ENCODE data around the gene CCDC51. TPM values are rescaled to one million over a fixed set of nuclear protein-coding genes. Genes with fewer than 3 reads are reported as not detected.
"Not testable (repeated sequence)": the region's sequence is repeated elsewhere in the genome, so short reads cannot be mapped to it uniquely, and the experiment has no call there.

CCDC51 gene
- total RNA-seq, 4 donors from 2014 or later: 23.4 to 33.3 (median 29.2) TPM

DNA sequence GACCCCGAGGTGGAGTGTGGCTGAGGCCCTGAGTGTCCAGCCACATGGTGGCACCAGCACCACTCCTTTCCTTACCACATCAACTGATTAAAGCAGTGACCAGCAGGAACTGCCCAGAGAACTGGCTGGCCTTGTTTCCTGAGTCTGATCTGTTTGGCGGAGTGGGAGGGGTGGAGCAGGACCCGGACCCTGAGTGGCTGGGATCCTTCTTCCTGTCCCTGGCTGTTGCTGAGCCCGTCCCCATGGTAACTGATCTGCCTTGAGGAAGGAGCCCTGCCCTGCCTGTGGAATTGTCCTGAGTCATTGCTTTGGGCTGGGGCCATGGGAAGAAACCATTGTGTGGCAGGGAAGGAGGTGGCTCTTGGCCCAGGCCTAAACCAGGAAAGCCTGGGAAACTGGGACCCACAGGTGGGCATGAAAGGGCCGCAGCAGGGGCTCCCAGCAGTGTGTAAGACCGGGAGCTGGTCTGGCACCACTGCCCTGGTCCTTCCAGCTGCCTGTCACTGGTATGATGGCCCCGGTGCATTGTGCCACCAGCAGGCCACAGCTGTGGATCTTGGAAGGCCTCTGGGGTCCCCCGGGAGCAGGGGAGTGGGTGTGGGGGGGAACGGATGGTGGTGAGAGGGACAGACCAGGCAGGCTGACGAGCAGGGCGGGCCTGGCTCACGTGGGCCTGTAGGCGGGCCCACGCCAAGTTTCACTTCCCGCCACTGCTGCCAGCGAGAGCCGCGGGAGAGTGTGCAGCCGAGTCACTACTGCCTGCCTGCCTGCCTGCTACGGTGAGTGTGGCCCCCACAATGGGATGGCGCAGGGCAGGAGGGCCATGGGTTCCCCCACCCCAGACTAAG lies 25.8 kb upstream of the CCDC51 start:
- Histone ChIP-seq H3K36me3 (peaks cover 0 to 72% (median 6%) of the 10 kb centered on the region in 3 donors), H3K27me3 (no peaks in the 10 kb centered on the region), H3K4me3 (peak overlapping the region; percentile 45 to 61 (median 53)), H3K4me1 (peaks cover 0 to 55% (median 48%) of the 10 kb centered on the region in 4 donors), H3K27ac (peak overlapping the region; percentile 98 to 99 (median 98)), H3K9me3 (no peaks in the 10 kb centered on the region)
- DNase-seq (ENCODE audit: low spot score in 2 of 2): peak; percentile 97 to 99
- 0 to 3% methylated on average over 7 to 12 of the region's 21 CpGs for WGBS, 2 donors
- peak; percentile 60 to 94 for TF ChIP-seq EP300 (IDR thresholded peaks at IDR 0.05)
- TF ChIP-seq, protein P1, sequence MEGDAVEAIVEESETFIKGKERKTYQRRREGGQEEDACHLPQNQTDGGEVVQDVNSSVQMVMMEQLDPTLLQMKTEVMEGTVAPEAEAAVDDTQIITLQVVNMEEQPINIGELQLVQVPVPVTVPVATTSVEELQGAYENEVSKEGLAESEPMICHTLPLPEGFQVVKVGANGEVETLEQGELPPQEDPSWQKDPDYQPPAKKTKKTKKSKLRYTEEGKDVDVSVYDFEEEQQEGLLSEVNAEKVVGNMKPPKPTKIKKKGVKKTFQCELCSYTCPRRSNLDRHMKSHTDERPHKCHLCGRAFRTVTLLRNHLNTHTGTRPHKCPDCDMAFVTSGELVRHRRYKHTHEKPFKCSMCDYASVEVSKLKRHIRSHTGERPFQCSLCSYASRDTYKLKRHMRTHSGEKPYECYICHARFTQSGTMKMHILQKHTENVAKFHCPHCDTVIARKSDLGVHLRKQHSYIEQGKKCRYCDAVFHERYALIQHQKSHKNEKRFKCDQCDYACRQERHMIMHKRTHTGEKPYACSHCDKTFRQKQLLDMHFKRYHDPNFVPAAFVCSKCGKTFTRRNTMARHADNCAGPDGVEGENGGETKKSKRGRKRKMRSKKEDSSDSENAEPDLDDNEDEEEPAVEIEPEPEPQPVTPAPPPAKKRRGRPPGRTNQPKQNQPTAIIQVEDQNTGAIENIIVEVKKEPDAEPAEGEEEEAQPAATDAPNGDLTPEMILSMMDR (IDR thresholded peaks at IDR 0.05): peak in 4 of 5 experiments; percentile 60 to 97 (median 90)
- TF ChIP-seq POLR2A (IDR thresholded peaks at IDR 0.05): peak; percentile 85 to 91

DNA sequence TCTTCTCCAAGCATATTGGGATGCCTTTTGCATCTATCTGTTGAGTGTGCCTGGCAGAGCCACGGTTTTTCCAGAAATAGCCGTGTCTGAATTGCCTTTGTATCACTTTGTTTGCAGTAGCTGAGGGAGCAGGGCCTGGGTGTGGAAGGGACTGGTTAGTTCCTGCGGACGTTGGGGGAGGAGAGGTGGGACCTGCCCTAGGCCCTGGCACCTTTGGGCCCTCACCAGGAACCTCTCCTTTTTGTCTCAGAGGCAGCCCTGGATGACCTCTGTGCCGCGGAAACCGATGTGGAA lies 25.3 kb upstream of the CCDC51 start:
- no peak for DNase-seq (ENCODE audit: low spot score in 2 of 2)
- Histone ChIP-seq H3K27ac (peak overlapping the region; percentile 98 to 99 (median 98)), H3K4me1 (peaks cover 0 to 49% (median 43%) of the 10 kb centered on the region in 4 donors), H3K36me3 (peaks cover 0 to 74% (median 6%) of the 10 kb centered on the region in 3 donors), H3K9me3 (no peaks in the 10 kb centered on the region), H3K27me3 (no peaks in the 10 kb centered on the region), H3K4me3 (no peak overlapping the region)
- 0 to 21% methylated on average over 2 to 7 of the region's 7 CpGs for WGBS, 2 donors
- no peak for TF ChIP-seq POLR2A (IDR thresholded peaks at IDR 0.05)
- TF ChIP-seq, protein P1 (IDR thresholded peaks at IDR 0.05): peak in 1 of 5 experiments; percentile 84
- TF ChIP-seq EP300 (IDR thresholded peaks at IDR 0.05): no peak

DNA sequence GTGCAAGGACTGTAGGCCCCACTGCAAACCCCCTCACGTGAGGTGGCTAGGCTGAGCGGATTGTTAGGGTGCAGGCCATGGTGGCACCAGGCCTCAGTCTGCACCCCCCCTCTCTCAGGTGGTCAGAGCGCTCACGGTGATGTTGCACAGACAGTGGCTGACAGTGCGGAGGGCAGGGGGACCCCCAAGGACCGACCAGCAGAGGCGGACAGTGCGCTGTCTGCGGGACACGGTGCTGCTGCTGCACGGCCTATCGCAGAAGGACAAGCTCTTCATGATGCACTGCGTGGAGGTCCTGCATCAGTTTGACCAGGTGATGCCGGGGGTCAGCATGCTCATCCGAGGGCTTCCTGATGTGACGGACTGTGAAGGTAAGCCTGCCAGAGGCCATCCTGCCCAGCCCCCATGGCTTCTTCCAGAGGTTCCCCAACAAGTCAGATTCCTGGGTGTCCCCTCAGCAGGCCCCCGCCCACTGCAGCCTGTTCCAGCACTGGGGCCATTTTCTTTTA lies 24.8 kb upstream of the CCDC51 start:
- Histone ChIP-seq H3K4me3 (no peak overlapping the region), H3K27ac (peak overlapping the region; percentile 98 to 99 (median 98)), H3K36me3 (peaks cover under 1 to 74% (median 6%) of the 10 kb centered on the region in 3 donors), H3K9me3 (no peaks in the 10 kb centered on the region), H3K4me1 (peaks cover 0 to 45% (median 38%) of the 10 kb centered on the region in 4 donors), H3K27me3 (no peaks in the 10 kb centered on the region)
- TF ChIP-seq POLR2A (IDR thresholded peaks at IDR 0.05) (no peak), EP300 (IDR thresholded peaks at IDR 0.05) (no peak)
- TF ChIP-seq, protein P1 (IDR thresholded peaks at IDR 0.05): no peak
- no peak for DNase-seq (ENCODE audit: low spot score in 2 of 2)
- WGBS, 2 donors: 87 to 95% methylated on average over 11 to 16 of the region's 17 CpGs

DNA sequence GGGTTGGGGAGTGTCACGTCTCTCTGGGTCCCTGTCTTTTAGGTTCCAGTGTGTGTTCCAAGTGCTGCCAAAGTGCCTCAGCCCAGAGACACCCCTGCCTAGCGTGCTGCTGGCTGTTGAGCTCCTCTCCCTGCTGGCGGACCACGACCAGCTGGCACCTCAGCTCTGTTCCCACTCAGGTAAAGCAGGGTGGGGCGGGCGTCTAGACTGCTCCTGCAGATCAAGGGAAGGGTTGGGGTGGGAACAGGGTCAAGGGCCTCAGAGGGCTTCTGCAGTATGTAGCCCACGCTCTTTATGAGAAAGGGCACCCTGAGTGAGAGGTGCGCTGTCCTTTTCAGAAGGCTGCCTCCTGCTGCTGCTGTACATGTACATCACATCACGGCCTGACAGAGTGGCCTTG lies 23.8 kb upstream of the CCDC51 start:
- peak overlapping the region in 2 of 4 donors; percentile 98 for H3K27ac ChIP-seq
- no peak for DNase-seq (ENCODE audit: low spot score in 2 of 2)

DNA sequence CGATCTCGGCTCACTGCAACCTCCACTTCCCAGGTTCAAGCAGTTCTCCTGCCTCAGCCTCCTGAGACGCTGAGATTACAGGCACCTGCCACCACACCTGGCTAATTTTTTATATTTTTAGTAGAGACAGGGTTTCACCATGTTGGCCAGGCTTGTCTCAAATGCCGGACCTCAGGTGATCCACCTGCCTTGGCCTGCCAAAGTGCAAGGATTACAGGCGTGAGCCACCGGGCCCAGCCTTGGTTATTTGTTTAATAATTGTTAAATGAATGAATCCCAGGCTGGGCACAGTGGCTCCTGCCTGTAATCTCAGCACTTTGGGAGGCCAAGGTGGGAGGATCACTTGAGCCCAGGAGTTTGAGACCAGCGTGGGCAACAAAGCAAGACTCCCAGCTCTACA lies 21.8 kb upstream of the CCDC51 start:
- DNase-seq (ENCODE audit: low spot score in 2 of 2): not testable (repeated sequence)
- peaks cover 8 to 74% (median 9%) of the 10 kb centered on the region in 3 donors for H3K36me3 ChIP-seq

More for the DNA sequence above, 23.8 kb upstream of the CCDC51 start:
- TF ChIP-seq, protein P1 (IDR thresholded peaks at IDR 0.05): no peak
- TF ChIP-seq POLR2A (IDR thresholded peaks at IDR 0.05): no peak
- no peak for TF ChIP-seq EP300 (IDR thresholded peaks at IDR 0.05)
- Histone ChIP-seq H3K9me3 (no peaks in the 10 kb centered on the region), H3K4me1 (peaks cover 0 to 34% (median 29%) of the 10 kb centered on the region in 4 donors), H3K4me3 (no peak overlapping the region), H3K36me3 (peaks cover 8 to 74% (median 14%) of the 10 kb centered on the region in 3 donors), H3K27me3 (no peaks in the 10 kb centered on the region)
- WGBS, 2 donors: 73 to 85% methylated on average over 9 of the region's 9 CpGs

More for the DNA sequence above, 21.8 kb upstream of the CCDC51 start:
- H3K4me3 ChIP-seq, H3K27me3 ChIP-seq, H3K9me3 ChIP-seq, H3K27ac ChIP-seq: not testable (repeated sequence)
- 86 to 87% methylated on average over 7 of the region's 7 CpGs for WGBS, 2 donors
- H3K4me1 ChIP-seq: peaks cover 0 to 28% (median 10%) of the 10 kb centered on the region in 4 donors

Data from tibial nerve (tissue), 4 donors.